GM10847 (cell line): Measurements from ENCODE around the gene SYNCRIP.

ENCODE experiments used
- POLR2A ChIP-seq: IDR thresholded peaks from 2 replicates; pipeline ENCODE4 v1.6.1; 2011; ENCODE audit not compliant: insufficient read length; ENCODE audit errors: extremely low read depth

The SYNCRIP gene

GRCh38 chr6:85673198-85674139 is 30.8 kb upstream of the SYNCRIP start:
- no peak for TF ChIP-seq POLR2A

DNA sequence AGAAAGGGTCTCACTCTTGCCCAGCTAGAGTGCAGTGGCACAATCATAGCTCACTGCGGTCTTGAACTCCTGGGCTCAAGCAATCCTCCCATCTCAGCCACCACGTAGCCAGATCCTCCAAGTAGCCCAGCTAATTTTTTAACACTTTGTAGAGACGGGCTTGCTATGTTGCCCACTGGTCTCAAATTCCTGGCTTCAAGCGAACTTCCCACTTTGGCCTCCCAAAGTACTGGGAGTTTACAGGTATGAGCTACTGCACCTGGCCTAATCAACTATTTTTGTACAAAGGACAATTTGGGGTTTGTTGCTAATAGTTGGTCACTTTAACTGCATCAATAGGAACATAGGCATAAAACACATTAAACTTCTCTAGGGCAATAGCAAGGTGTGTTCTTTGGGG is 29.9 kb upstream of the SYNCRIP start:
- no peak for TF ChIP-seq POLR2A

- no peak for TF ChIP-seq POLR2A
These were observed 29.4 kb upstream of the SYNCRIP start for GRCh38 chr6:85672050-85672449.

DNA sequence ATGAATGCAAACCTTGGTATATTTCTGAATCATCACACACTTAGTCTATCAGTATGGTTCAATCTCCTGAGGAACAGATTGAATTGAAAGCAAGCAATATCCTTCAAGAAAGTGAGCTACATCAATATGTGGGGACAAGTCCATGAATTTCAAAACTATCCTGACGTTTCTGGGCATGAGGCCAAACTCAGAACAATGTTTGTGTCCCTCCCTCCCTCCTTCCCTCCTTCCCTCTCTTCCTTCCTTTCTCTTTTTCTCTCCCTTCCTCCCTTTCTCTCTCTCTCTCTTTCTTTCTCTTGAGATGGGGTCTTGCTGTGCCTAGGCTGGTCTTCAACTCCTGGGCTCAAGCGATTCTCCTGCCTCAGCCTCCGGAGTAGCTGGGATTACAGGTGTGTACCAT is 27.9 kb upstream of the SYNCRIP start:
- TF ChIP-seq POLR2A = no peak

GRCh38 chr6:85669735-85670194 is 27.1 kb upstream of the SYNCRIP start:
- no peak for TF ChIP-seq POLR2A

- TF ChIP-seq POLR2A = no peak
These were observed 19.6 kb upstream of the SYNCRIP start for GRCh38 chr6:85662251-85662650.

- TF ChIP-seq POLR2A = no peak
These were observed 17.5 kb upstream of the SYNCRIP start for GRCh38 chr6:85660181-85660611.

DNA sequence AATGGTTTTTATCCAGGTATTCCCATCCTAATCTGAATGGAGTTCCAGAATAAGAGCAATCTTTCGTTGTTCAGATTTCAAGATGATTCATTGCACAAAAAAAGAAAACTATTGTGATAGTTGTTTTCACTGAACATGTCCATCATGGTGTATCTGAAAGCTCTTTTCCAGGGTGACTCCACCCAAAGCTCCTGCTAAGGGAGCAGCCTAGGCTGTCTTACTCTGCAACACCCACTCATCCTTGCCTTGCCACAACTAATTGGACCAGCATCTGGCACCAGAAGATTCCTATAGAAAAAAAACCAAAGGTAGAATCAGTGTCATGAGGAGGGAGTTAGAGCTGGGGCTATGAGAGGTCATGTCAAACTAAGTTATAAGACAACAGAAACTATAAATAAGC is 7.9 kb upstream of the SYNCRIP start:
- no peak for TF ChIP-seq POLR2A

GRCh38 chr6:85644279-85644762 is 1.6 kb upstream of the SYNCRIP start:
- TF ChIP-seq POLR2A = no peak

DNA sequence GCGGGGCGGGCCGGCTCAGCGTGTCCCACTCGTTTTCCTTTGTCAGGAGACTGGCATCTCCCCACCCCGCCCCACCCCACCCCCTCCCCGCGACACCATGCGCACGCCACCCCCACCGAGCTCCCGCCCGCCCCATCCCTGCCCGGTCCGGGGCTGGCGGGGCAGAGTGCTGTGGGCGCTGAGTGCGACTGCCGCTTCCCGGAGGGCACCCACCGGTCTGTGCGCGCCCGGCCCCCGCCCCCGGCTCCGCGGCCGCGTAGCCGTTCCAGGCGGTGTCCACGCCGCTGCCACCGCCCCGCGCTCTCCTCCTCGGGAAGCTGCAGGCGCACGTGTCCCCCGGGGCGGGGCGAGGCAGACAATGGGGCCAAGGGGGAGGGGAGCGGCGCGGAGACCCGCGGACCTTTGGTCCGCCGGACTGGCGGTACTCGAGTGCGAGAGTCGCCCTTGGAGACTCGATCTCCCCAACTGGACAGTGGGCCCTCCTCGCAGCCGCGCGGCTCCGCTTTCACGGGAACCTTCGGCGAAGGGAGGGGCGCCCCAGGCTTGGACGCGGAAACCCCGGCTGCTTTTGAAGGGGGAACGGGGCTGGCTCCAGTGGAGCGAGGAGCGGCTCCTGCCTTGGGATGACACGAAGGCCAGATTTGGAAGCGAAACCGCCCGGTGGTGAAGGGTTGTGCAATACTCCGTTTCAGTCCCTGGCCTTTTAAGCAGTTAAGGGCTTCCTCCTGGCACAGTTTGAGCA is 1.0 kb upstream of the SYNCRIP start:
- TF ChIP-seq POLR2A = peak; percentile 72

DNA sequence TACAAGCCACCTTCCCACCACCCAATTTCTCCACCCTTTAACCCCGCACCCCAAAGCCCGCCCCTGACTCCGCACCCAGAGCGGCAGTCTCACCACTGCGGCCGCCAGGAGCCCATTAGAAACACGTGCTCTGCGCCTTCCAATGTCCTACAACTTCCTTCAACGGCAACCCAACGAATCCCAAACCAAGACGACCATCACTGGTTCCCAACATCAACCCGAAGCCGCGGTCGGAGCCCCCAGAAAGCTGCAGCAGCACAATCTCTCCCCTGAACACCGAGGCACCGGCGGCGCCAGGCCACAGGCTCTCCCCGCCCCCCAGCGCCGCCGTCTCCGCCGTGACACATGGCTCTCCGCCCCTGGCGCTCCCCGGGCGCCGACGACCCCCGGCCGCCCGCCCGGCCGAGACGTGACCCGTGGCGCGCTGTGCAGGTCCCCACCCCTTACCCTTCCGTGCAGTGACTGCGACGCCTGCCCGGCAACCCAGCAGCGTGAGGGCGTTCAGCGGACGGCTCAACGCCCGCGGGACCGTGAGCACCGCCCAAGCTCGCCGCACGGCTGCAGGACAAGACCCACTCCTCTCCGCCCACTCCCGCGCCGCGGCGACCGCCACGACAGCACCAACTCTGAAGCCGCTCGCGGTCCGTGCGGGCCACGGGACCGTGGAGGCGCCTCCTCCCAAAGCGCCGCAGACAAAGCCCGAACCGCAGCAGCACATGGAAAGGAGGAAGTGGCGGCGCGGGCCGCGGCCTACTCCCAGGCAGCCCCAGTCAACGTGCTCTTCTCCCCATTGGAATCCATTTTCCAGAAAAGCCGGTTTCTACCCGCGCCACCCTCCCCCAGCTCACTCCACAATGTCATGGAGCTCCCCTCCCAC is 551 bp downstream of the SYNCRIP start:
- TF ChIP-seq POLR2A = no peak

DNA sequence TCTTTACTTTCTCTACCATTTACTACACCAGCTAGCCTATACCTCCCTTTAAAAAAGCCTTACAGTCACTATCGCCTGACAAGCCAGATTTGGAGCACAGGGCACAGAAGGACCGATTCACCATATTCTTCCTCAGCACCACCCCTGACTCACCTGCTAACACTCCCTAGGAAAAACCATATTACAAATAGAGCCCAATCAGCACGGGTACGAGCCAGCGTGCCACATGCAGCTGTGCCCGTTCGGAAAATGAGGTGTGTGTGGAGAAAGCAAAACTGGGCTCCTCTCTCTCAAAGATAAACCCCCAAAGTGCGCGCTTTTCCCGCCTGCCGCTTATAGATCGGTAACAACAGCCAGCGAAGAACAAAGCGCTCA is 1.2 kb downstream of the SYNCRIP start:
- TF ChIP-seq POLR2A = no peak

DNA sequence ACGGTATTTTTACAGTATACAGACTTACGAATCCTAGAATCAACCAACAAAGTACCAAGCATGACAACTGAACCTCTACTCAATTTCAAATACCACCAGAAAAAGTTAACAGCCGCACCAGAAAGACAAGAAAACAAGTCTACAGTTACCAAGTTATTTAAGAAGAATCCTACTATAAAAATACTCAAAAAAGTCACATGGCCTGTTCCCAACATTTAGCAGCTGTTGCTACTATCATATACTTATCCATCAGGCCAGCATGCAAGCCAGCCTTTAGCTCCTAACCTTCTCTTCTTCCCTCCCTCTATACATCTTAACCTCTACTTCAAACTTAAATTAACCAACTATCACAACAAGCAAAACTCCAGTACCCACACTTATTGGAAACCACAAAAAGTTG is 1.9 kb downstream of the SYNCRIP start:
- no peak for TF ChIP-seq POLR2A

GRCh38 chr6:85637579-85637978 is 5.1 kb downstream of the SYNCRIP start:
- no peak for TF ChIP-seq POLR2A
